HepG2 (cell line): ENCODE results near the gene TAOK3. TPM values are rescaled to one million over a fixed set of nuclear protein-coding genes. Genes with fewer than 3 reads are reported as not detected.

Experiments
- CBX5 ChIP-seq: sonication (generic); formaldehyde crosslinking; IDR thresholded peaks from 2 replicates; pipeline ENCODE4 v1.4.0; 2020; ENCODE audit warnings: missing genetic modification reagents, borderline replicate concordance
- KAT8 ChIP-seq: IDR thresholded peaks from 2 replicates; pipeline ENCODE4 v1.6.1; 2016; ENCODE audit warnings: missing genetic modification reagents, missing compliant biosample characterization
- KLF9 ChIP-seq: IDR thresholded peaks from 2 replicates; pipeline ENCODE4 v1.6.1; 2016; ENCODE audit warnings: low read depth
- MNT ChIP-seq: fragments of 450-650 bp; IDR thresholded peaks from 2 replicates; pipeline ENCODE4 v1.6.1; 2016
- MXI1 ChIP-seq: IDR thresholded peaks from 3 replicates; pipeline ENCODE4 v1.6.1; 2012; ENCODE audit warnings: low read depth, low read length, inconsistent platforms, borderline replicate concordance
- MYC ChIP-seq: sonication (generic); formaldehyde crosslinking; IDR thresholded peaks from 2 replicates; pipeline ENCODE4 v1.9.0; 2021; ENCODE audit warnings: missing genetic modification reagents, borderline replicate concordance
- SALL1 ChIP-seq: sonication (generic); formaldehyde crosslinking; IDR thresholded peaks from 2 replicates; pipeline ENCODE4 v1.8.0; 2022; ENCODE audit warnings: mild to moderate bottlenecking, missing genetic modification reagents
- YEATS4 ChIP-seq: sonication (generic); formaldehyde crosslinking; IDR thresholded peaks from 2 replicates; pipeline ENCODE4 v1.4.0; 2020; ENCODE audit warnings: missing genetic modification reagents, borderline replicate concordance
- ZBTB14 ChIP-seq: sonication (generic); formaldehyde crosslinking; IDR thresholded peaks from 2 replicates; pipeline ENCODE4 v1.4.0; 2020; ENCODE audit warnings: missing genetic modification reagents
- ZBTB40 ChIP-seq, 2 experiments: fragments of 450-650 bp in 1 of 2; sonication (generic) in 1 of 2; formaldehyde crosslinking in 1 of 2; IDR thresholded peaks; 2 replicates each; pipeline versions ENCODE4 v1.6.1 to v1.8.0; 2016 to 2022; ENCODE audit warnings: antibody characterized with exemption in 1 of 2, mild to moderate bottlenecking in 1 of 2, missing genetic modification reagents in 1 of 2
- ZMYM2 ChIP-seq: sonication (generic); formaldehyde crosslinking; IDR thresholded peaks from 2 replicates; pipeline ENCODE4 v1.8.0; 2022; ENCODE audit warnings: mild to moderate bottlenecking, missing genetic modification reagents
- ZNF24 ChIP-seq: fragments of 450-650 bp; IDR thresholded peaks from 2 replicates; pipeline ENCODE4 v1.6.1; 2017; ENCODE audit warnings: antibody characterized with exemption, mild to moderate bottlenecking
- ZNF3 ChIP-seq: IDR thresholded peaks from 2 replicates; pipeline ENCODE4 v1.7.0; 2017; ENCODE audit warnings: inconsistent platforms
- ZNF446 ChIP-seq: sonication (generic); formaldehyde crosslinking; IDR thresholded peaks from 2 replicates; pipeline ENCODE4 v1.5.0; 2020; ENCODE audit warnings: mild to moderate bottlenecking, missing genetic modification reagents
- ZNF674 ChIP-seq: sonication (generic); formaldehyde crosslinking; IDR thresholded peaks from 2 replicates; pipeline ENCODE4 v1.5.0; 2020; ENCODE audit warnings: low read depth, mild to moderate bottlenecking, missing genetic modification reagents
- polyA plus RNA-seq, 8 experiments: library from polyadenylated mRNA; depleted of rRNA in 3 of 8; stranded (reverse) in 7 of 8; unstranded in 1 of 8; fragments of >200 nt; fragmentation: Illumina TruSeq in 4 of 8; extraction: Trizol in 4 of 8; gene quantifications; 2 replicates each; pipeline versions ENCODE4 v1.2.1 to v1.2.3, GENCODE V29; 2011 to 2016; ENCODE audit warnings: low read depth in 4 of 8, missing spikeins in 1 of 8, mixed read lengths in 1 of 8; ENCODE audit not compliant: insufficient read depth in 1 of 8
- total RNA-seq, 5 experiments: library from RNA; depleted of rRNA; stranded (reverse); fragments of >200 nt; fragmentation: Illumina TruSeq; extraction: Trizol; gene quantifications; 2 replicates each; pipeline ENCODE4 v1.2.3, GENCODE V29; 2016; ENCODE audit warnings: low read depth in 1 of 5

Gene TAOK3
- total and polyA plus RNA-seq, 2 of the 13 experiments (the other 11 are each of a cell fraction or from before 2014, with no cell fraction given): 10.4 to 12.3 TPM

GRCh38 chr12:118103601-118104382 lies 268.9 kb downstream of the TAOK3 start, which contains the start of gene VSIG10 (continued):
- TF ChIP-seq KAT8 (peak; percentile 45; the same call in 1 of the 2 replicates), MYC (peak; percentile 58; the same call in 1 of the 2 replicates), MNT (no peak), ZNF24 (no peak), YEATS4 (CRISPR knock-in tag) (peak; percentile 74; the same call in 1 of the 2 replicates), ZMYM2 (no peak), ZNF674 (no peak), ZNF446 (CRISPR knock-in tag) (no peak; the same call in 1 of the 2 replicates), ZNF3 (CRISPR knock-in tag) (no peak), CBX5 (CRISPR knock-in tag) (no peak), SALL1 (CRISPR knock-in tag) (peak; percentile 35; the same call in 1 of the 2 replicates), ZBTB14 (CRISPR knock-in tag) (no peak), KLF9 (CRISPR knock-in tag) (0 out of 2 replicates have a peak, but pooled peaks have one; percentile 60), ZBTB40 (IDR thresholded peaks at IDR 0.05) (no peak), ZBTB40 (CRISPR knock-in tag; IDR thresholded peaks at IDR 0.05) (no peak), MXI1 (0 out of 3 replicates have a peak, but pooled peaks have one; percentile 39)
